ENCODE measurements around the gene ALPP.
"Not testable (repeated sequence)": the region's sequence is repeated elsewhere in the genome, so short reads cannot be mapped to it uniquely, and the experiment has no call there.

ALPP gene

GRCh38 chr2:232382331-232383225 lies 4.0 kb downstream of the ALPP start:
- Histone ChIP-seq H3K27me3 (ENCODE audit: control insufficient read depth, low read length) (no peaks in the 10 kb centered on the region), H3F3A (ENCODE audit: control insufficient read depth, insufficient read depth) (0 out of 2 replicates have a peak, but pooled peaks cover 4% of the 10 kb centered on the region), H3K4me3 (ENCODE audit: low read length) (no peak overlapping the region), H3K4me1 (ENCODE audit: control insufficient read depth, low read length) (peaks cover 17% of the 10 kb centered on the region), H3K79me2 (ENCODE audit: control insufficient read depth, low read length) (no peaks in the 10 kb centered on the region), H3K36me3 (ENCODE audit: control insufficient read depth, low read length) (no peaks in the 10 kb centered on the region), H3K27ac (ENCODE audit: low read depth, low read length) (no peak overlapping the region), H4K20me1 (ENCODE audit: control insufficient read depth, insufficient read depth, low read depth, low read length) (no peaks in the 10 kb centered on the region), H3K9me3 (ENCODE audit: control insufficient read depth, insufficient read depth, low read length) (no peaks in the 10 kb centered on the region), H3K4me2 (ENCODE audit: low read length) (no peak overlapping the region), H3K9me2 (replicated peaks; ENCODE audit: control insufficient read depth, low read length) (no peaks in the 10 kb centered on the region)
- TF ChIP-seq EZH2phosphoT487 (IDR thresholded peaks at IDR 0.05; ENCODE audit: borderline replicate concordance, low read length) = no peak
- no peak for TF ChIP-seq CTCF (IDR thresholded peaks at IDR 0.05; ENCODE audit: low read depth, low read length, poor library complexity, severe bottlenecking)

- no peak overlapping the region for H3K4me2 ChIP-seq (ENCODE audit: low read length)
- no peaks in the 10 kb centered on the region for H3K36me3 ChIP-seq (ENCODE audit: control insufficient read depth, low read length)
- H3K27ac ChIP-seq (ENCODE audit: low read depth, low read length) = no peak overlapping the region
- no peaks in the 10 kb centered on the region for H4K20me1 ChIP-seq (ENCODE audit: control insufficient read depth, insufficient read depth, low read depth, low read length)
- TF ChIP-seq CTCF (IDR thresholded peaks at IDR 0.05; ENCODE audit: low read depth, low read length, poor library complexity, severe bottlenecking) (no peak), EZH2phosphoT487 (IDR thresholded peaks at IDR 0.05; ENCODE audit: borderline replicate concordance, low read length) (no peak)
- H3K4me1 ChIP-seq (ENCODE audit: control insufficient read depth, low read length) = peaks cover 17% of the 10 kb centered on the region
- no peaks in the 10 kb centered on the region for H3K79me2 ChIP-seq (ENCODE audit: control insufficient read depth, low read length)
- H3K4me3 ChIP-seq (ENCODE audit: low read length) = no peak overlapping the region
- no peaks in the 10 kb centered on the region for H3K9me3 ChIP-seq (ENCODE audit: control insufficient read depth, insufficient read depth, low read length)
- H3K27me3 ChIP-seq (ENCODE audit: control insufficient read depth, low read length) = no peaks in the 10 kb centered on the region
- no peaks in the 10 kb centered on the region for H3K9me2 ChIP-seq (replicated peaks; ENCODE audit: control insufficient read depth, low read length)
- 0 out of 2 replicates have a peak, but pooled peaks cover 4% of the 10 kb centered on the region for H3F3A ChIP-seq (ENCODE audit: control insufficient read depth, insufficient read depth)
Measured at GRCh38 chr2:232384466-232384865, 5.9 kb downstream of the ALPP start.

GRCh38 chr2:232385058-232385457 lies 6.5 kb downstream of the ALPP start:
- not testable (repeated sequence) for H3K27ac ChIP-seq (ENCODE audit: low read depth, low read length); H3K9me2 ChIP-seq (replicated peaks; ENCODE audit: control insufficient read depth, low read length); H3K27me3 ChIP-seq (ENCODE audit: control insufficient read depth, low read length); H3K36me3 ChIP-seq (ENCODE audit: control insufficient read depth, low read length); H3K9me3 ChIP-seq (ENCODE audit: control insufficient read depth, insufficient read depth, low read length); H4K20me1 ChIP-seq (ENCODE audit: control insufficient read depth, insufficient read depth, low read depth, low read length); H3F3A ChIP-seq (ENCODE audit: control insufficient read depth, insufficient read depth); H3K79me2 ChIP-seq (ENCODE audit: control insufficient read depth, low read length)
- H3K4me2 ChIP-seq (ENCODE audit: low read length) = peak overlapping the region; percentile 24; the same call in 1 of the 2 replicates
- H3K4me3 ChIP-seq (ENCODE audit: low read length) = peak overlapping the region; percentile 15; the same call in 1 of the 2 replicates
- H3K4me1 ChIP-seq (ENCODE audit: control insufficient read depth, low read length) = peaks cover 17% of the 10 kb centered on the region

All from DOHH2 (cell line).